ENCODE data around the gene CDK15.

The CDK15 gene

DNA sequence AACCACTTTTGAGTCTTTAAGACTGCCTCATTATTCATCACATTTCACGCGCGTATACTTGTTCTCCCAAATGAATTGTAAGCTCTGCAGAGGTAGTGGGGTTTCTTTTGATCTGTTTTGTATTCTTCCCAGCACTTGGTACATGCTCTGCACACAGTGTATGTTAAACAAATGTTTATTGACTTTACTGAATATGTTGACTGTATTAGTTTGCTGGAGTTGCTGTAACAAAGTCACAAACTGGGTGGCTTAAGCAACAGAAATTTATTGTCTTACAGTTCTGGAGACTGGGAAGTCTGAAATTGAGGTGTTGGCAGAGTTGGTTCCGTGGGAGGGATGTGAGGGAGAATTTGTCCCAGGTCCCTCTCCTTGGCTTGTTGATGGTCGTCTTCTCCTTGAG lies 65.1 kb downstream of the CDK15 start:
- Histone ChIP-seq H3K9ac (ENCODE audit: low read length) (no peak overlapping the region), H3K79me2 (ENCODE audit: insufficient read depth, low read length) (no peaks in the 10 kb centered on the region), H3K4me3 (ENCODE audit: low read depth, low read length, poor library complexity, severe bottlenecking) (no peak overlapping the region), H3F3A (ENCODE audit: insufficient read depth, low read length) (no peaks in the 10 kb centered on the region), H3K4me2 (ENCODE audit: low read length) (no peak overlapping the region), H3K4me1 (ENCODE audit: insufficient read depth, low read length, severe bottlenecking) (no peaks in the 10 kb centered on the region), H3K36me3 (ENCODE audit: insufficient read depth, low read length) (no peaks in the 10 kb centered on the region), H3K27ac (ENCODE audit: low read depth, low read length, poor library complexity, severe bottlenecking) (no peak overlapping the region), H2AFZ (ENCODE audit: low read length) (no peak overlapping the region), H3K9me2 (ENCODE audit: low read depth, low read length) (no peaks in the 10 kb centered on the region), H3K9me3 (ENCODE audit: low read length) (no peaks in the 10 kb centered on the region), H4K20me1 (ENCODE audit: insufficient read depth, low read length) (no peaks in the 10 kb centered on the region), H3K27me3 (ENCODE audit: insufficient read depth, low read length) (no peaks in the 10 kb centered on the region)
- no peak for TF ChIP-seq EZH2 (IDR thresholded peaks at IDR 0.05; ENCODE audit: borderline replicate concordance, low read length)
- TF ChIP-seq, protein P1, sequence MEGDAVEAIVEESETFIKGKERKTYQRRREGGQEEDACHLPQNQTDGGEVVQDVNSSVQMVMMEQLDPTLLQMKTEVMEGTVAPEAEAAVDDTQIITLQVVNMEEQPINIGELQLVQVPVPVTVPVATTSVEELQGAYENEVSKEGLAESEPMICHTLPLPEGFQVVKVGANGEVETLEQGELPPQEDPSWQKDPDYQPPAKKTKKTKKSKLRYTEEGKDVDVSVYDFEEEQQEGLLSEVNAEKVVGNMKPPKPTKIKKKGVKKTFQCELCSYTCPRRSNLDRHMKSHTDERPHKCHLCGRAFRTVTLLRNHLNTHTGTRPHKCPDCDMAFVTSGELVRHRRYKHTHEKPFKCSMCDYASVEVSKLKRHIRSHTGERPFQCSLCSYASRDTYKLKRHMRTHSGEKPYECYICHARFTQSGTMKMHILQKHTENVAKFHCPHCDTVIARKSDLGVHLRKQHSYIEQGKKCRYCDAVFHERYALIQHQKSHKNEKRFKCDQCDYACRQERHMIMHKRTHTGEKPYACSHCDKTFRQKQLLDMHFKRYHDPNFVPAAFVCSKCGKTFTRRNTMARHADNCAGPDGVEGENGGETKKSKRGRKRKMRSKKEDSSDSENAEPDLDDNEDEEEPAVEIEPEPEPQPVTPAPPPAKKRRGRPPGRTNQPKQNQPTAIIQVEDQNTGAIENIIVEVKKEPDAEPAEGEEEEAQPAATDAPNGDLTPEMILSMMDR (IDR thresholded peaks at IDR 0.05; ENCODE audit: low read length) = no peak

DNA sequence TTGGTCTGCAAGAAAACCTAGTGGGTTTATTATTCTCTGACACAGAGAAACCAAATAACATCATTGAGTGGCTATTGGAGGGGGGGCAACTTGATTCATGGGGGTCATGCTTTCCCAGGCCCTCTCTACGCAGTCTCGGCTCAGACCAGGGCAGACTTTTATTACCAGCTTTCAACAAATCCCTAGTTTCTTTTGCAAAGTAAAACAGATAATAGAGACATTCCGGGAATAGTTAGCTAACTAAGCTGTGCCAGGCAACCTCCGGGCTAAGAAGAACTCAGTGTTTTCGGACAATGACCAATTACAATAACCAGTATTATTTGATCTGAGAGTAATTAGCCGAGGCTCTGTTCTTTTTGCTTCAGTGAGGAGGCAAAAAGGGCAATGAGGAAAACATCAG lies 66.3 kb downstream of the CDK15 start:
- Histone ChIP-seq H3K4me2 (ENCODE audit: low read length) (no peak overlapping the region), H3K27ac (ENCODE audit: low read depth, low read length, poor library complexity, severe bottlenecking) (no peak overlapping the region), H3K79me2 (ENCODE audit: insufficient read depth, low read length) (no peaks in the 10 kb centered on the region), H4K20me1 (ENCODE audit: insufficient read depth, low read length) (no peaks in the 10 kb centered on the region), H3K4me3 (ENCODE audit: low read depth, low read length, poor library complexity, severe bottlenecking) (no peak overlapping the region), H3K9ac (ENCODE audit: low read length) (no peak overlapping the region), H3F3A (ENCODE audit: insufficient read depth, low read length) (no peaks in the 10 kb centered on the region), H2AFZ (ENCODE audit: low read length) (no peak overlapping the region), H3K27me3 (ENCODE audit: insufficient read depth, low read length) (no peaks in the 10 kb centered on the region), H3K4me1 (ENCODE audit: insufficient read depth, low read length, severe bottlenecking) (no peaks in the 10 kb centered on the region), H3K9me3 (ENCODE audit: low read length) (no peaks in the 10 kb centered on the region), H3K36me3 (ENCODE audit: insufficient read depth, low read length) (no peaks in the 10 kb centered on the region), H3K9me2 (ENCODE audit: low read depth, low read length) (no peaks in the 10 kb centered on the region)
- no peak for TF ChIP-seq EZH2 (IDR thresholded peaks at IDR 0.05; ENCODE audit: borderline replicate concordance, low read length)
- TF ChIP-seq, protein P1 (IDR thresholded peaks at IDR 0.05; ENCODE audit: low read length) = no peak

DNA sequence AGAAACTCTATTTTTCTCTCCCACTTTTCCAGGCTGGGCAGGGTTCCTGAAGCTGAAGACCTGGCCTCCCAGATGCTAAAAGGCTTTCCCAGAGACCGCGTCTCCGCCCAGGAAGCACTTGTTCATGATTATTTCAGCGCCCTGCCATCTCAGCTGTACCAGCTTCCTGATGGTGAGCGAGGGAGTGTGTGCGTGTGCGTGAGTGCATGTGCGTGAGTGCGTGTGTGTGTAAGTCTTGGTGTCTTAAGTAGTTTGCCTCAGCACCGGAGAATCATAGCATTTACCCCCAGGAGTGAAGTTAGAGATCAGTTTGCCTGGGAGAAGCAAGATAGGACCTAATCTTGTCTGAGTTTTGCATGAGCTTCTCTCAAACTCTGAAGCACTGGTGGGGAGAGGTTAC lies 73.7 kb downstream of the CDK15 start:
- peaks cover 5% of the 10 kb centered on the region; the same call in 1 of the 2 replicates for H3K27me3 ChIP-seq (ENCODE audit: insufficient read depth, low read length)
- H3K36me3 ChIP-seq (ENCODE audit: insufficient read depth, low read length) = no peaks in the 10 kb centered on the region
- H2AFZ ChIP-seq (ENCODE audit: low read length) = no peak overlapping the region
- no peaks in the 10 kb centered on the region for H3F3A ChIP-seq (ENCODE audit: insufficient read depth, low read length)
- no peak overlapping the region for H3K9ac ChIP-seq (ENCODE audit: low read length)
- no peak overlapping the region for H3K4me2 ChIP-seq (ENCODE audit: low read length)
- no peaks in the 10 kb centered on the region for H3K9me2 ChIP-seq (ENCODE audit: low read depth, low read length)
- H4K20me1 ChIP-seq (ENCODE audit: insufficient read depth, low read length) = no peaks in the 10 kb centered on the region
- TF ChIP-seq, protein P1 (IDR thresholded peaks at IDR 0.05; ENCODE audit: low read length) = no peak
- TF ChIP-seq EZH2 (IDR thresholded peaks at IDR 0.05; ENCODE audit: borderline replicate concordance, low read length) = no peak
- H3K79me2 ChIP-seq (ENCODE audit: insufficient read depth, low read length) = no peaks in the 10 kb centered on the region
- peaks cover 5% of the 10 kb centered on the region for H3K4me1 ChIP-seq (ENCODE audit: insufficient read depth, low read length, severe bottlenecking)
- no peaks in the 10 kb centered on the region for H3K9me3 ChIP-seq (ENCODE audit: low read length)
- H3K27ac ChIP-seq (ENCODE audit: low read depth, low read length, poor library complexity, severe bottlenecking) = no peak overlapping the region
- H3K4me3 ChIP-seq (ENCODE audit: low read depth, low read length, poor library complexity, severe bottlenecking) = no peak overlapping the region

Measured in OCI-LY1 (cell line).